K562 (cell line): ENCODE measurements around the gene IL27RA. TPM values are rescaled to one million over a fixed set of nuclear protein-coding genes. Genes with fewer than 3 reads are reported as not detected.

Source experiments
- ARID2 ChIP-seq: fragments of 450-650 bp; IDR thresholded peaks from 2 replicates; pipeline ENCODE4 v1.6.1; 2017; ENCODE audit warnings: antibody characterized with exemption, mild to moderate bottlenecking
- CBFA2T2 ChIP-seq: fragments of 450-650 bp; conservative IDR thresholded peaks from 2 replicates; pipeline ENCODE4 v1.6.1; 2017; ENCODE audit warnings: mild to moderate bottlenecking
- CBFA2T3 ChIP-seq: fragments of 450-650 bp; IDR thresholded peaks from 2 replicates; pipeline ENCODE4 v1.6.1; 2017
- HDAC2 ChIP-seq: fragments of 450-650 bp; IDR thresholded peaks from 2 replicates; pipeline ENCODE4 v1.6.1; 2016; ENCODE audit warnings: mild to moderate bottlenecking
- MNT ChIP-seq, 2 experiments: fragments of 450-650 bp; conservative IDR thresholded peaks; 2 replicates each; pipeline ENCODE4 v1.6.1; 2017; ENCODE audit warnings: mild to moderate bottlenecking in 2 of 2, moderate library complexity in 2 of 2
- MTF1 ChIP-seq: fragments of 250-450 bp; sonication (Bioruptor Pico); IDR thresholded peaks from 2 replicates; pipeline ENCODE4 v1.9.0; 2021; ENCODE audit warnings: moderate library complexity, mild to moderate bottlenecking, inconsistent platforms, borderline replicate concordance
- NBN ChIP-seq: fragments of 450-650 bp; IDR thresholded peaks from 2 replicates; pipeline ENCODE4 v1.6.1; 2016; ENCODE audit warnings: low read depth, mild to moderate bottlenecking
- PKNOX1 ChIP-seq: fragments of 450-650 bp; IDR thresholded peaks from 2 replicates; pipeline ENCODE4 v1.6.1; 2016
- POLR2A ChIP-seq: fragments of 450-650 bp; conservative IDR thresholded peaks from 2 replicates; pipeline ENCODE4 v1.6.1; 2016
- POLR2AphosphoS5 ChIP-seq: IDR thresholded peaks from 2 replicates; pipeline ENCODE4 v1.6.1; 2011; ENCODE audit warnings: mild to moderate bottlenecking, low read depth, low read length, moderate library complexity; ENCODE audit not compliant: control insufficient read depth, insufficient read depth
- RAD51 ChIP-seq: fragments of 450-650 bp; IDR thresholded peaks from 2 replicates; pipeline ENCODE4 v1.7.1; 2016; ENCODE audit warnings: low read depth, mild to moderate bottlenecking, borderline replicate concordance
- TSHZ1 ChIP-seq: fragments of 250-450 bp; sonication (Bioruptor Pico); IDR thresholded peaks from 2 replicates; pipeline ENCODE4 v1.4.0; 2020; ENCODE audit warnings: mild to moderate bottlenecking, moderate library complexity
- USF1 ChIP-seq: sonication (generic); formaldehyde crosslinking; IDR thresholded peaks from 2 replicates; pipeline ENCODE4 v1.9.0; 2022; ENCODE audit warnings: mild to moderate bottlenecking, missing genetic modification reagents
- ZNF212 ChIP-seq: fragments of 450-650 bp; formaldehyde crosslinking; IDR thresholded peaks from 2 replicates; pipeline ENCODE4 v1.4.0; 2020; ENCODE audit warnings: mild to moderate bottlenecking
- polyA plus RNA-seq, 8 experiments: library from polyadenylated mRNA; depleted of rRNA in 4 of 8; stranded (reverse) in 5 of 8; unstranded in 3 of 8; fragments of >200 nt; fragmentation: Nextera tagmentation in 2 of 8; fragmentation: Illumina TruSeq in 1 of 8; extraction: Ambion mirVana in 2 of 8; extraction: Trizol in 1 of 8; gene quantifications; 2 replicates each; pipeline versions ENCODE4 v1.2.1 to v1.2.3, GENCODE V29; 2011 to 2014; ENCODE audit warnings: inconsistent platforms in 1 of 8, missing spikeins in 1 of 8
- total RNA-seq, 7 experiments: library from RNA; depleted of rRNA in 6 of 7; stranded (reverse); fragments of >200 nt in 6 of 7; fragmentation: Illumina TruSeq in 2 of 7; extraction: Trizol in 2 of 7; gene quantifications; 2 replicates each; pipeline versions ENCODE4 v1.2.1 to v1.2.3, GENCODE V29; 2011 to 2021; ENCODE audit warnings: low replicate concordance in 1 of 7

IL27RA gene
- total and polyA plus RNA-seq, 9 of the 15 experiments (the other 6 are each of a cell fraction or from before 2014, with no cell fraction given): 1.9 to 15.9 (median 12.0) TPM

- TF ChIP-seq ARID2 (no peak), ZNF212 (no peak), PKNOX1 (peak; percentile 33; the same call in 1 of the 2 replicates), CBFA2T2 (peak; percentile 36; the same call in 1 of the 2 replicates), MTF1 (CRISPR knock-in tag) (no peak), HDAC2 (no peak), CBFA2T3 (peak; percentile 53), USF1 (CRISPR knock-in tag) (peak; percentile 68), POLR2AphosphoS5 (no peak), RAD51 (peak; percentile 36; the same call in 1 of the 2 replicates), TSHZ1 (no peak), POLR2A (no peak), NBN (no peak), MNT (conservative IDR thresholded peaks at IDR 0.05) (peak; percentile 80 to 84)
- TF ChIP-seq, all 486 proteins: peak for 17
Observed at GRCh38 chr19:14059652-14060155, 28.1 kb downstream of the IL27RA start (continued).
